ENCODE data around the gene CCL15.
"Not testable (repeated sequence)": the region's sequence is repeated elsewhere in the genome, so short reads cannot be mapped to it uniquely, and the experiment has no call there.

The CCL15 gene

DNA sequence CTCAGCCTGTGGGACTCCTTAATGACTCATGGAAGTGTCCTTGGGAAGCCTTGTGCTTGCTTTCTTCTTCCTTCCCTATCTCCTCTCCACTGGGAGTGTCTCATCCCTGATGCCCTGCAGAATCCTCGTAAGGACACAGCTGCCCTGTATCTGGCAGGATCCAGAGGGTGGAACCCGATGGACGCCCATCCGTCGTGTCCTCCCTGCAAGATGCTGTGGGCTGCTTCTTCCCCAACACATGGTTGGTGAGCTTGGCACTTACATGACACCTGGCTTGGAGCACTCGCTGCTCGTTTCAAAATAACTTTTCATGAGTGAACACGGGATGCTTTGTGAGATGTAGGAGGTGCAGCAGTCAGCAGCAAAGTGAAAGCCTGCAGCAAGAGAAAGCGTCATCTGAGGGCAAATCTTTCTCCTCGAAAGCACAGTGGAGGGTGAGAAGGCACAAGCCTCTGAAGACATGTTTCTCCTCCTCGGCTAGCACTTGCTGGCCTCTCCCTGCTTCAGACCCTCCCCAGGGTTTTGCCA lies 3.3 kb downstream of the CCL15 start:
- Histone ChIP-seq H3K27ac (ENCODE audit: low read depth, low read length, poor library complexity, severe bottlenecking) (no peak overlapping the region), H2AFZ (ENCODE audit: low read length) (no peak overlapping the region), H3K79me2 (ENCODE audit: insufficient read depth, low read length) (no peaks in the 10 kb centered on the region), H3K9ac (ENCODE audit: low read length) (no peak overlapping the region), H3K4me3 (ENCODE audit: low read depth, low read length, poor library complexity, severe bottlenecking) (no peak overlapping the region), H3K36me3 (ENCODE audit: insufficient read depth, low read length) (no peaks in the 10 kb centered on the region), H3K27me3 (ENCODE audit: insufficient read depth, low read length) (no peaks in the 10 kb centered on the region), H3K9me3 (ENCODE audit: low read length) (0 out of 2 replicates have a peak, but pooled peaks cover 3% of the 10 kb centered on the region), H3K4me1 (ENCODE audit: insufficient read depth, low read length, severe bottlenecking) (no peaks in the 10 kb centered on the region), H3K9me2 (ENCODE audit: low read depth, low read length) (no peaks in the 10 kb centered on the region), H3K4me2 (ENCODE audit: low read length) (no peak overlapping the region), H4K20me1 (ENCODE audit: insufficient read depth, low read length) (no peaks in the 10 kb centered on the region), H3F3A (ENCODE audit: insufficient read depth, low read length) (no peaks in the 10 kb centered on the region)
- TF ChIP-seq, protein P1, sequence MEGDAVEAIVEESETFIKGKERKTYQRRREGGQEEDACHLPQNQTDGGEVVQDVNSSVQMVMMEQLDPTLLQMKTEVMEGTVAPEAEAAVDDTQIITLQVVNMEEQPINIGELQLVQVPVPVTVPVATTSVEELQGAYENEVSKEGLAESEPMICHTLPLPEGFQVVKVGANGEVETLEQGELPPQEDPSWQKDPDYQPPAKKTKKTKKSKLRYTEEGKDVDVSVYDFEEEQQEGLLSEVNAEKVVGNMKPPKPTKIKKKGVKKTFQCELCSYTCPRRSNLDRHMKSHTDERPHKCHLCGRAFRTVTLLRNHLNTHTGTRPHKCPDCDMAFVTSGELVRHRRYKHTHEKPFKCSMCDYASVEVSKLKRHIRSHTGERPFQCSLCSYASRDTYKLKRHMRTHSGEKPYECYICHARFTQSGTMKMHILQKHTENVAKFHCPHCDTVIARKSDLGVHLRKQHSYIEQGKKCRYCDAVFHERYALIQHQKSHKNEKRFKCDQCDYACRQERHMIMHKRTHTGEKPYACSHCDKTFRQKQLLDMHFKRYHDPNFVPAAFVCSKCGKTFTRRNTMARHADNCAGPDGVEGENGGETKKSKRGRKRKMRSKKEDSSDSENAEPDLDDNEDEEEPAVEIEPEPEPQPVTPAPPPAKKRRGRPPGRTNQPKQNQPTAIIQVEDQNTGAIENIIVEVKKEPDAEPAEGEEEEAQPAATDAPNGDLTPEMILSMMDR (IDR thresholded peaks at IDR 0.05; ENCODE audit: low read length), result no peak
- no peak for TF ChIP-seq EZH2 (IDR thresholded peaks at IDR 0.05; ENCODE audit: borderline replicate concordance, low read length)

DNA sequence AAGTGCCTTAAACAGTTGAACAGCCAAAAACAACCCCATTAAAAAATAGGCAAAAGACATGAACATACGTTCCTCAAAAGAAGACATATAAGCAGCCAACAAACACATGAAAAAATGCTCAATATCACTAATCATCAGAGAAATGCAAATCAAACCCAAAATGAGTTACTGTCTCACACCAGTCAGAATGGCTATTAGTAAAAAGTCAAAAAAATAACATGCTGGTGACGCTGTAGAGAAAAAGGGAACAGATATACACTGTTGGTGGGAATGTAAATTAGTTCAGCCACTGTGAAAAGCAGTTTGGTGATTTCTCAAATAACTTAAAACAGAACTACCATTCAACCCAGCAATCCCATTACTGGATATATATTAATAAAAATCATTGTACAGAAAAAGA lies 6.0 kb downstream of the CCL15 start:
- H3K4me3 ChIP-seq (ENCODE audit: low read depth, low read length, poor library complexity, severe bottlenecking); H3F3A ChIP-seq (ENCODE audit: insufficient read depth, low read length); H3K4me1 ChIP-seq (ENCODE audit: insufficient read depth, low read length, severe bottlenecking); H3K27me3 ChIP-seq (ENCODE audit: insufficient read depth, low read length); H3K9ac ChIP-seq (ENCODE audit: low read length); H3K36me3 ChIP-seq (ENCODE audit: insufficient read depth, low read length); H3K9me3 ChIP-seq (ENCODE audit: low read length); H3K9me2 ChIP-seq (ENCODE audit: low read depth, low read length); H3K4me2 ChIP-seq (ENCODE audit: low read length); H4K20me1 ChIP-seq (ENCODE audit: insufficient read depth, low read length); H3K27ac ChIP-seq (ENCODE audit: low read depth, low read length, poor library complexity, severe bottlenecking); H3K79me2 ChIP-seq (ENCODE audit: insufficient read depth, low read length); H2AFZ ChIP-seq (ENCODE audit: low read length): not testable (repeated sequence)

DNA sequence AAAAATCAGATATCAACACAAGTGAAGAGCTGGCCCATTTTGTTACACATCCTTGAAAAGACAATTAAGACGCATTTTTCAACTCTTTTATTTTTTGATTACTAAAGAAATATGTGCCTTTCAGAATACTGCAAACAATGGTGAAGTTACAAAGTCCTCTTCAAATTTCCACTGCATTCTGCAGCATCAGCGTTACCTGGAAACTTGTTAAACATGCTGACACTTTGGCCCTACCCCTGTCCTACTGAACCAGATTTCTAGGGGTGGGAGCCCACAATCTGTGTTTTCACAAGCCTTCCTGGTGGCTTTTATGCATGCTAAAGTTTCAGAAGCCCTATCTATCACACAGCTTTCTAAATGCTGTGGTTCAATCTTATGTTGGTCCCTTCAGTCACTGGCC lies 10.3 kb downstream of the CCL15 start:
- Histone ChIP-seq H3K4me3 (ENCODE audit: low read depth, low read length, poor library complexity, severe bottlenecking) (no peak overlapping the region), H2AFZ (ENCODE audit: low read length) (no peak overlapping the region), H3K27me3 (ENCODE audit: insufficient read depth, low read length) (no peaks in the 10 kb centered on the region), H3K4me2 (ENCODE audit: low read length) (no peak overlapping the region), H3K4me1 (ENCODE audit: insufficient read depth, low read length, severe bottlenecking) (no peaks in the 10 kb centered on the region), H4K20me1 (ENCODE audit: insufficient read depth, low read length) (no peaks in the 10 kb centered on the region), H3K9me3 (ENCODE audit: low read length) (0 out of 2 replicates have a peak, but pooled peaks cover 3% of the 10 kb centered on the region), H3K27ac (ENCODE audit: low read depth, low read length, poor library complexity, severe bottlenecking) (no peak overlapping the region), H3K9ac (ENCODE audit: low read length) (no peak overlapping the region), H3K36me3 (ENCODE audit: insufficient read depth, low read length) (no peaks in the 10 kb centered on the region), H3K79me2 (ENCODE audit: insufficient read depth, low read length) (no peaks in the 10 kb centered on the region), H3K9me2 (ENCODE audit: low read depth, low read length) (no peaks in the 10 kb centered on the region), H3F3A (ENCODE audit: insufficient read depth, low read length) (no peaks in the 10 kb centered on the region)
- TF ChIP-seq, protein P1 (IDR thresholded peaks at IDR 0.05; ENCODE audit: low read length), result no peak
- TF ChIP-seq EZH2 (IDR thresholded peaks at IDR 0.05; ENCODE audit: borderline replicate concordance, low read length), result no peak

DNA sequence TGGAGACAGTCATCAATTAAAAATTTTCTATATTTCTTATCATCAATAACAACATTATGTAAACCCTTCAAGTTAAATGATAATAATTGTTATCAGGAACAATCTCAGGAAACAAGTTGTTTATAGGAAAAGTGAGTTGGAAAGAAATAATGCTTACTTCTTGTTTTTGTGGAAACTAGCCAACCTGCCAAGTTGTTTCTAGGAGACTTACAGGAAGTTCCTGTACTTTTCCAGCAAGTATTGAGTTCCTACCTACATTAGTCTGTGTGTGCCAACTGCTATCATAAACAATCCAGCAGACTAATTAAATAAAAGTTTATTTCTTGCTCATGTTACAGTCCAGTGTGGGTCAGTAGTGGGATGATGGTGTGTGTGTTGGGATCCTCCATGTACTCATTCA lies 13.2 kb downstream of the CCL15 start:
- no peaks in the 10 kb centered on the region for H3K79me2 ChIP-seq (ENCODE audit: insufficient read depth, low read length)
- no peak overlapping the region for H3K9ac ChIP-seq (ENCODE audit: low read length)
- no peaks in the 10 kb centered on the region for H3K36me3 ChIP-seq (ENCODE audit: insufficient read depth, low read length)
- no peak overlapping the region for H3K27ac ChIP-seq (ENCODE audit: low read depth, low read length, poor library complexity, severe bottlenecking)
- H4K20me1 ChIP-seq (ENCODE audit: insufficient read depth, low read length), result no peaks in the 10 kb centered on the region
- H3K9me2 ChIP-seq (ENCODE audit: low read depth, low read length), result no peaks in the 10 kb centered on the region
- no peak overlapping the region for H2AFZ ChIP-seq (ENCODE audit: low read length)
- no peaks in the 10 kb centered on the region for H3K4me1 ChIP-seq (ENCODE audit: insufficient read depth, low read length, severe bottlenecking)
- no peaks in the 10 kb centered on the region for H3K27me3 ChIP-seq (ENCODE audit: insufficient read depth, low read length)
- no peaks in the 10 kb centered on the region for H3F3A ChIP-seq (ENCODE audit: insufficient read depth, low read length)
- no peak overlapping the region for H3K4me2 ChIP-seq (ENCODE audit: low read length)
- no peaks in the 10 kb centered on the region for H3K9me3 ChIP-seq (ENCODE audit: low read length)
- no peak overlapping the region for H3K4me3 ChIP-seq (ENCODE audit: low read depth, low read length, poor library complexity, severe bottlenecking)
- TF ChIP-seq EZH2 (IDR thresholded peaks at IDR 0.05; ENCODE audit: borderline replicate concordance, low read length), result no peak
- TF ChIP-seq, protein P1 (IDR thresholded peaks at IDR 0.05; ENCODE audit: low read length), result no peak
